Skeletal muscle tissue (tissue), 4 donors: ENCODE data around the gene TMEM63A. TPM values are rescaled to one million over a fixed set of nuclear protein-coding genes. Genes with fewer than 3 reads are reported as not detected.

Source experiments
- H3K27ac ChIP-seq: one replicate; pipeline ENCODE4 v1.7.0; 2013; ENCODE audit warnings: mild to moderate bottlenecking, low read depth, low read length, inconsistent platforms
- H3K27me3 ChIP-seq, 3 donors: one replicate each; pipeline ENCODE4 v1.7.0; 2013; ENCODE audit warnings: low read length in 3 of 3; ENCODE audit not compliant: control insufficient read depth in 3 of 3, insufficient read depth in 3 of 3
- H3K36me3 ChIP-seq, 3 donors: one replicate each; pipeline ENCODE4 v1.7.0; 2013; ENCODE audit warnings: low read length in 3 of 3; ENCODE audit not compliant: control insufficient read depth in 3 of 3, insufficient read depth in 3 of 3
- H3K4me1 ChIP-seq, 3 donors: one replicate each; pipeline ENCODE4 v1.7.0; 2013; ENCODE audit warnings: low read length in 3 of 3, mild to moderate bottlenecking in 3 of 3; ENCODE audit not compliant: control insufficient read depth in 3 of 3, insufficient read depth in 3 of 3
- H3K4me3 ChIP-seq, 3 donors: one replicate each; pipeline ENCODE4 v1.7.0; 2013; ENCODE audit warnings: low read length in 3 of 3
- H3K9ac ChIP-seq, 3 donors: one replicate each; pipeline ENCODE4 v1.7.0; 2013; ENCODE audit warnings: low read length in 3 of 3, mild to moderate bottlenecking in 3 of 3, moderate library complexity in 2 of 3, low read depth in 1 of 3
- H3K9me3 ChIP-seq, 3 donors: one replicate each; pipeline ENCODE4 v1.7.0; 2013; ENCODE audit warnings: low read length in 3 of 3; ENCODE audit not compliant: control insufficient read depth in 3 of 3
- total RNA-seq: library from RNA; depleted of rRNA; stranded (reverse); fragments of >200 nt; gene quantifications from one replicate; pipeline ENCODE4 v1.2.3, GENCODE V29; 2014
- donor health status: Osteomylitis.

The TMEM63A gene
- total RNA-seq, 1 donor from 2014 or later = 12.0 TPM

- Histone ChIP-seq H3K9ac (no peak overlapping the region), H3K36me3 (no peaks in the 10 kb centered on the region), H3K27me3 (peaks cover 0 to 4% (median 3%) of the 10 kb centered on the region in 3 donors), H3K9me3 (no peaks in the 10 kb centered on the region), H3K4me1 (peaks cover 5 to 10% (median 6%) of the 10 kb centered on the region in 3 donors), H3K27ac (no peak overlapping the region), H3K4me3 (no peak overlapping the region)
Measured at GRCh38 chr1:225886159-225887029, 4.2 kb upstream of the TMEM63A start.

GRCh38 chr1:225885336-225885735 lies 3.2 kb upstream of the TMEM63A start:
- peaks cover 15 to 21% (median 16%) of the 10 kb centered on the region in 3 donors for H3K4me1 ChIP-seq

GRCh38 chr1:225883616-225884265 lies 1.6 kb upstream of the TMEM63A start:
- H3K36me3 ChIP-seq = no peaks in the 10 kb centered on the region
- H3K4me1 ChIP-seq = peaks cover 31 to 37% (median 32%) of the 10 kb centered on the region in 3 donors
- peaks cover 0 to 4% (median 3%) of the 10 kb centered on the region in 3 donors for H3K27me3 ChIP-seq
- no peak overlapping the region for H3K4me3 ChIP-seq
- H3K9ac ChIP-seq = no peak overlapping the region
- H3K9me3 ChIP-seq = no peaks in the 10 kb centered on the region
- no peak overlapping the region for H3K27ac ChIP-seq

More at GRCh38 chr1:225885336-225885735, 3.2 kb upstream of the TMEM63A start:
- Histone ChIP-seq H3K9ac (no peak overlapping the region), H3K27ac (no peak overlapping the region), H3K9me3 (no peaks in the 10 kb centered on the region), H3K27me3 (peaks cover 0 to 4% (median 3%) of the 10 kb centered on the region in 3 donors), H3K4me3 (no peak overlapping the region), H3K36me3 (no peaks in the 10 kb centered on the region)

- Histone ChIP-seq H3K4me1 (peaks cover 39 to 45% (median 40%) of the 10 kb centered on the region in 3 donors), H3K36me3 (no peaks in the 10 kb centered on the region), H3K27me3 (peaks cover 0 to 3% (median 0%) of the 10 kb centered on the region in 3 donors), H3K27ac (peak overlapping the region; percentile 83), H3K9me3 (no peaks in the 10 kb centered on the region), H3K9ac (peak overlapping the region; percentile 84 to 98 (median 97)), H3K4me3 (peak overlapping the region; percentile 91 to 96 (median 95))
Measured at GRCh38 chr1:225882694-225883615, 775 bp upstream of the TMEM63A start.

GRCh38 chr1:225881081-225881958 lies 860 bp downstream of the TMEM63A start:
- Histone ChIP-seq H3K27ac (peak overlapping the region; percentile 83), H3K4me3 (peak overlapping the region; percentile 91 to 96 (median 95)), H3K36me3 (peaks cover 2 to 3% (median 2%) of the 10 kb centered on the region in 3 donors), H3K4me1 (peaks cover 47 to 57% (median 51%) of the 10 kb centered on the region in 3 donors), H3K9me3 (no peaks in the 10 kb centered on the region), H3K9ac (peak overlapping the region; percentile 93 to 98 (median 97)), H3K27me3 (no peaks in the 10 kb centered on the region)

- Histone ChIP-seq H3K27ac (peak overlapping the region; percentile 83), H3K4me1 (peaks cover 47 to 57% (median 51%) of the 10 kb centered on the region in 3 donors), H3K9me3 (no peaks in the 10 kb centered on the region), H3K36me3 (peaks cover 2 to 6% (median 2%) of the 10 kb centered on the region in 3 donors), H3K9ac (peak overlapping the region; percentile 33 to 98 (median 97)), H3K4me3 (peak overlapping the region; percentile 91 to 96 (median 95)), H3K27me3 (no peaks in the 10 kb centered on the region)
Measured at GRCh38 chr1:225880636-225881035, 1.5 kb downstream of the TMEM63A start.

GRCh38 chr1:225880222-225880588 lies 2.0 kb downstream of the TMEM63A start:
- Histone ChIP-seq H3K27ac (no peak overlapping the region), H3K36me3 (peaks cover 5 to 7% (median 5%) of the 10 kb centered on the region in 3 donors), H3K9ac (peak overlapping the region; percentile 33 to 98 (median 97)), H3K4me1 (peaks cover 47 to 57% (median 51%) of the 10 kb centered on the region in 3 donors), H3K27me3 (no peaks in the 10 kb centered on the region), H3K4me3 (peak overlapping the region; percentile 31 to 91 (median 52)), H3K9me3 (no peaks in the 10 kb centered on the region)

- H3K4me1 ChIP-seq = peaks cover 47 to 57% (median 51%) of the 10 kb centered on the region in 3 donors
- no peaks in the 10 kb centered on the region for H3K9me3 ChIP-seq
- no peak overlapping the region for H3K27ac ChIP-seq
- H3K36me3 ChIP-seq = peaks cover 8 to 10% (median 9%) of the 10 kb centered on the region in 3 donors
- no peaks in the 10 kb centered on the region for H3K27me3 ChIP-seq
- peak overlapping the region in 2 of 3 donors; percentile 31 to 52 for H3K4me3 ChIP-seq
- H3K9ac ChIP-seq = peak overlapping the region in 2 of 3 donors; percentile 33 to 98
Measured at GRCh38 chr1:225879521-225880221, 2.5 kb downstream of the TMEM63A start.
